SH-SY5Y (cell line): ENCODE measurements around the gene CORO6.

Experiments used
- GATA2 ChIP-seq: IDR thresholded peaks from 2 replicates; pipeline ENCODE4 v1.6.1; 2011; ENCODE audit warnings: mild to moderate bottlenecking, low read depth, low read length
- GATA3 ChIP-seq: IDR thresholded peaks from 2 replicates; pipeline ENCODE4 v1.6.1; 2011; ENCODE audit warnings: low read depth, mild to moderate bottlenecking, low read length, moderate library complexity

DNA sequence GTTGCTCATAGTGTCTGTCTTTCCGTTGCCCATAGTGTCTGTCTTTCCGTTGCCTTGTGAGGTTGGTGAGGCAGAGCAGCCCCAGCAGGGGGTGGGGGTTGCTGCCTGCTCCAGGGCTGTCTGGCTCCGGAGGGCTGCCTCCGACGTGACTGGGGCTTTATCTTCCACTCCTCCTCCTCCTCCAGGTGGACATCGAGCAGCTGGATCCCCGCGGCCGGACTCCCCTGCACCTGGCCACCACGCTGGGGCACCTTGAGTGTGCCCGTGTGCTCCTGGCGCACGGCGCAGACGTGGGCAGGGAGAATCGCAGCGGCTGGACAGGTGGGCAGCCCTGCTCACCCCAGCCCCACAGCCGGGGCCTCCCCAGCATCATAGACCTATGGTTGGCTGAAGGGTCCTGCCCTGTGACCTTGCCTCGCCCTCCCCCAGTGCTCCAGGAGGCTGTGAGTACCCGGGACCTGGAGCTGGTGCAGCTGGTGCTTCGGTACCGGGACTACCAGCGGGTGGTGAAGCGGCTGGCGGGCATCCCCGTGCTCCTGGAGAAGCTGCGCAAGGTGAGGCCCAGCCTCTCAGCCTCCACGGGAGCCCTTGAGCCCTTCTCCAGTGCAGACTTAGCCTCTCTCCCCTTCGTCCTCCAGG, 15.0 kb downstream of the CORO6 start:
- TF ChIP-seq GATA2 = no peak
- TF ChIP-seq GATA3 = no peak
